22Rv1 (cell line): ENCODE data around the gene DOCK11.

Experiments used
- ZFX ChIP-seq: fragments of 450-650 bp; IDR thresholded peaks from 2 replicates; pipeline ENCODE4 v1.6.1; 2017; ENCODE audit warnings: antibody characterized with exemption, borderline replicate concordance
- TF ChIP-seq, protein P1 (sequence below): fragments of 450-650 bp; IDR thresholded peaks from 2 replicates; pipeline ENCODE4 v1.5.1; 2017; ENCODE audit warnings: mild to moderate bottlenecking

GRCh38 chrX:118723376-118723775 is 227.8 kb downstream of the DOCK11 start:
- TF ChIP-seq, protein P1, sequence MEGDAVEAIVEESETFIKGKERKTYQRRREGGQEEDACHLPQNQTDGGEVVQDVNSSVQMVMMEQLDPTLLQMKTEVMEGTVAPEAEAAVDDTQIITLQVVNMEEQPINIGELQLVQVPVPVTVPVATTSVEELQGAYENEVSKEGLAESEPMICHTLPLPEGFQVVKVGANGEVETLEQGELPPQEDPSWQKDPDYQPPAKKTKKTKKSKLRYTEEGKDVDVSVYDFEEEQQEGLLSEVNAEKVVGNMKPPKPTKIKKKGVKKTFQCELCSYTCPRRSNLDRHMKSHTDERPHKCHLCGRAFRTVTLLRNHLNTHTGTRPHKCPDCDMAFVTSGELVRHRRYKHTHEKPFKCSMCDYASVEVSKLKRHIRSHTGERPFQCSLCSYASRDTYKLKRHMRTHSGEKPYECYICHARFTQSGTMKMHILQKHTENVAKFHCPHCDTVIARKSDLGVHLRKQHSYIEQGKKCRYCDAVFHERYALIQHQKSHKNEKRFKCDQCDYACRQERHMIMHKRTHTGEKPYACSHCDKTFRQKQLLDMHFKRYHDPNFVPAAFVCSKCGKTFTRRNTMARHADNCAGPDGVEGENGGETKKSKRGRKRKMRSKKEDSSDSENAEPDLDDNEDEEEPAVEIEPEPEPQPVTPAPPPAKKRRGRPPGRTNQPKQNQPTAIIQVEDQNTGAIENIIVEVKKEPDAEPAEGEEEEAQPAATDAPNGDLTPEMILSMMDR: no peak
- no peak for TF ChIP-seq ZFX
